Muscle layer of colon (tissue), 2 donors: ENCODE data around the gene FAAP20.

Source experiments
- H3K27ac ChIP-seq: one replicate; pipeline ENCODE4 v1.7.0; 2013; ENCODE audit warnings: low read depth, mild to moderate bottlenecking, low read length, moderate library complexity
- H3K27me3 ChIP-seq, 2 donors: one replicate each; pipeline ENCODE4 v1.7.0; 2013; ENCODE audit warnings: low read length in 2 of 2, mild to moderate bottlenecking in 2 of 2; ENCODE audit not compliant: insufficient read depth in 2 of 2, control insufficient read depth in 1 of 2
- H3K36me3 ChIP-seq: one replicate; pipeline ENCODE4 v1.7.0; 2013; ENCODE audit warnings: mild to moderate bottlenecking, low read length; ENCODE audit not compliant: insufficient read depth
- H3K4me1 ChIP-seq: one replicate; pipeline ENCODE4 v1.7.0; 2013; ENCODE audit warnings: mild to moderate bottlenecking, low read length; ENCODE audit not compliant: insufficient read depth
- H3K4me3 ChIP-seq, 2 donors: one replicate each; pipeline ENCODE4 v1.7.0; 2013; ENCODE audit warnings: low read length in 2 of 2, low read depth in 1 of 2, mild to moderate bottlenecking in 1 of 2, moderate library complexity in 1 of 2
- H3K9ac ChIP-seq: one replicate; pipeline ENCODE4 v1.7.0; 2013; ENCODE audit warnings: low read length
- H3K9me3 ChIP-seq: one replicate; pipeline ENCODE4 v1.7.0; 2013; ENCODE audit warnings: mild to moderate bottlenecking, low read length
- donor health status: abdominal sarcoma.
- donor health status: Adenocarcinoma of cecum.

FAAP20 gene

GRCh38 chr1:2215329-2215728 lies 20.8 kb upstream of the FAAP20 start:
- no peaks in the 10 kb centered on the region for H3K9me3 ChIP-seq
- H3K36me3 ChIP-seq: no peaks in the 10 kb centered on the region
- H3K4me3 ChIP-seq: no peak overlapping the region
- H3K27me3 ChIP-seq: no peaks in the 10 kb centered on the region
- peak overlapping the region; percentile 89 for H3K27ac ChIP-seq
- peaks cover 31% of the 10 kb centered on the region for H3K4me1 ChIP-seq
- no peak overlapping the region for H3K9ac ChIP-seq

DNA sequence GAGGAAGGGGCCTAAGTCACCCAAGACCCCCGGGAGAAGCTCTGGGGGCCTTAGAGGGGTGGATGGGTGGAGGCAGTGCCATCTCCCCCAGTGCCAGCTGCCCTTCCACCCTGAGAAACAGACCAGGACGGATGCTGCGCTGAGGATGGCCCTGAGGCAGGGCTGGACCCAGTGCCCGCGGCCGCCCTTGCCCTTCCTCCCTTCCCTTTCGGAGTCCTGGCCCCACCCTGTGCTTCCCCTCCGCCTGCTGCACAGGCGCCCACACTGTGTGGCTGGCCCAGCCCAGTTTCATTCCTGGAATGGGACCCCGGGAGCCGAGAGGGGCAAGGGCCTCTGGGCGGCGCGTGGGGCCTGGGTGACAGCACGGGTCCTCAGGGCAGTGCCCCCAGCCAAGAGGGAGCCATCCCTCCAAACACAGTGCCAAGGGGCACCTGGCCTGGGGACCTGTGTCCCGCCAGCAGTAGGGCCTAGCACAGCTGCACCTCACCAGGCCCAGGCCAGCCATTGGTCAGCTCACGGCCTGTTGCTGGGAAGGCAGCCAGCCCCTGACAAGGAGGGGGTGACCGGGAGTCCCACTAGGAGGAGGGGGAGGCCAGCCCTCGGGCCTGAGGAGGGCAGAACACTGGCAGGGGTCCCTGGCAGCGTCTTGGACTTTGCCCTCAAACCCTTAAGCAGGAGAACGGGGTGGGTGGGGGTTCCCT lies 20.1 kb upstream of the FAAP20 start:
- Histone ChIP-seq H3K36me3 (no peaks in the 10 kb centered on the region), H3K4me3 (peak overlapping the region in 1 of 2 donors; percentile 16), H3K27me3 (no peaks in the 10 kb centered on the region), H3K27ac (peak overlapping the region; percentile 89), H3K4me1 (peaks cover 31% of the 10 kb centered on the region), H3K9me3 (no peaks in the 10 kb centered on the region), H3K9ac (peak overlapping the region; percentile 83)

- Histone ChIP-seq H3K9ac (peak overlapping the region; percentile 83), H3K4me1 (peaks cover 37% of the 10 kb centered on the region), H3K27ac (peak overlapping the region; percentile 89), H3K4me3 (peak overlapping the region; percentile 16 to 56), H3K9me3 (no peaks in the 10 kb centered on the region), H3K36me3 (no peaks in the 10 kb centered on the region), H3K27me3 (no peaks in the 10 kb centered on the region)
These were observed 19.3 kb upstream of the FAAP20 start for GRCh38 chr1:2213576-2214505.

- Histone ChIP-seq H3K27me3 (no peaks in the 10 kb centered on the region), H3K4me3 (peak overlapping the region; percentile 1 to 56), H3K9ac (peak overlapping the region; percentile 83), H3K27ac (peak overlapping the region; percentile 89), H3K4me1 (peaks cover 47% of the 10 kb centered on the region), H3K36me3 (no peaks in the 10 kb centered on the region), H3K9me3 (no peaks in the 10 kb centered on the region)
These were observed 18.2 kb upstream of the FAAP20 start for GRCh38 chr1:2212532-2213491.

- Histone ChIP-seq H3K9ac (no peak overlapping the region), H3K4me3 (no peak overlapping the region), H3K4me1 (peaks cover 53% of the 10 kb centered on the region), H3K27me3 (no peaks in the 10 kb centered on the region), H3K9me3 (no peaks in the 10 kb centered on the region), H3K27ac (peak overlapping the region; percentile 89), H3K36me3 (no peaks in the 10 kb centered on the region)
These were observed 17.6 kb upstream of the FAAP20 start for GRCh38 chr1:2212274-2212531.

DNA sequence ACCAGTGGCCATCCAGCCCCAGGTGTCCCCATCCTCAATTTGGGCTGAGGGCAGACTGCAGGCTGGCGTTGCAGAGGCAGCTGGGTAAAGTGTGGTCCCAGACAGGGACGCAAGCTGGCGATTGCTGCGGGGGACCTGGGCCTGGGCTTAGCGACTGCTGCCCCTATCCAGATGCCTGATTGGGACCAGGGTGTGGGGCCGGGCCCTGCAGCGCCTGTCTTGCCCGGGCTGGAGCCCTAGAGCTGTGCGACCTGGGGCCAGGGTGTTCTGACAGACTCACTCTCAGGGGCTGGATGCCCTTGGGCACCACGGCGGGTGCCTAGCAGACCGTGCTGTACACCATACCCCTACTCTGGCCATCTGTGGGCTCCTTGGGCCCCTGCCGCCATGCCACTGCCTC lies 16.2 kb upstream of the FAAP20 start:
- H3K4me3 ChIP-seq: no peak overlapping the region
- H3K36me3 ChIP-seq: no peaks in the 10 kb centered on the region
- H3K4me1 ChIP-seq: peaks cover 63% of the 10 kb centered on the region
- no peaks in the 10 kb centered on the region for H3K27me3 ChIP-seq
- H3K27ac ChIP-seq: no peak overlapping the region
- no peak overlapping the region for H3K9ac ChIP-seq
- H3K9me3 ChIP-seq: no peaks in the 10 kb centered on the region

GRCh38 chr1:2210084-2210653 lies 15.6 kb upstream of the FAAP20 start:
- H3K36me3 ChIP-seq: no peaks in the 10 kb centered on the region
- peaks cover 63% of the 10 kb centered on the region for H3K4me1 ChIP-seq
- H3K27me3 ChIP-seq: no peaks in the 10 kb centered on the region
- H3K9me3 ChIP-seq: no peaks in the 10 kb centered on the region
- H3K27ac ChIP-seq: peak overlapping the region; percentile 89
- H3K4me3 ChIP-seq: no peak overlapping the region
- no peak overlapping the region for H3K9ac ChIP-seq

GRCh38 chr1:2209400-2210083 lies 15.0 kb upstream of the FAAP20 start:
- Histone ChIP-seq H3K27me3 (no peaks in the 10 kb centered on the region), H3K9me3 (no peaks in the 10 kb centered on the region), H3K4me3 (no peak overlapping the region), H3K4me1 (peaks cover 57% of the 10 kb centered on the region), H3K36me3 (no peaks in the 10 kb centered on the region), H3K9ac (no peak overlapping the region), H3K27ac (peak overlapping the region; percentile 89)

DNA sequence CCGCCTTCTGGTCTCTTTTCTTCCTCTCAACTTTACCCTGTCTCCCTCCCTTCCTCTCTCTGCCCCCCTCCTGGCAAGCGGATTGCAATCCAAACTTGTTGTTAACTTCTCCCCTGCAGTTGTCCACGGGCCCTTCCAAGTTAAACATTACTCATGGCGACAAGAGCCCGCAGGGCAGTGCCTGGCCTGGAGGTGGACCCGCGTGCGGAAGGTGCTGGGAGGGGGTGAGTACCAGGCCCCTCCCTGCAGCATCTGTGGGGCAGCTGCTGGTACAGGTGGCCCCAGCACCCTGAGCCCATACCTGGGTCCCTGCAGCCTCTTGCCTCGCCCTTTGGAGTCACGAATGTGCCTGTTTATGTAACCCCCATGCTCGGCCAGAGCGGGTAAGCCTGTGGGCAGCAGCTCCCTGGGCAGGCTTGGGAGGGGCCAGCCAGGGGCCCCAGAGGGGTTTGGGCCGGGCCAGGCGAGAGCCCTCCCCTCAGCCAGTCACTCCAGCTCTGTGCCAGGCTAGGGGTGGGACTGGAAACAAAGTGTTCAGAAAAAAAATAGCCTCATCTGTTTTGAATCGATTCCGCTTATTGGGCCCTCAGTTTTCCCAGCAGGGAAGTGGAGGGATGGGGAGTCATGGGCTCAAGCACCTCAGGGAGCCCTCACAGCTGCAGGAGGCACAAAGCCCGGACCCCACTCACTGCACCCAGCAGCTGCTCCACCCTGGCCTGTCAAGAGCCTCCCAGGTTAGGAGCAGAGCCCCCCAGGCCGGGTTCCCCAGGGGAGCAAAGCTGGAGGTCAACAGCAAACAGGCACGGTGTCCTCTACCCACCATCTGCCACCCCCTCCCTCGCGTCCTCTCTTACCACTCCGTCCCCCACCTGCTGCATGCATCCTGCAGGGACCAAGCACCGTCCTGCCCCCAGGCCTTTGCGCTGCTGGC lies 14.0 kb upstream of the FAAP20 start:
- H3K36me3 ChIP-seq: no peaks in the 10 kb centered on the region
- H3K27me3 ChIP-seq: no peaks in the 10 kb centered on the region
- no peaks in the 10 kb centered on the region for H3K9me3 ChIP-seq
- peak overlapping the region; percentile 89 for H3K27ac ChIP-seq
- peaks cover 55% of the 10 kb centered on the region for H3K4me1 ChIP-seq
- no peak overlapping the region for H3K9ac ChIP-seq
- H3K4me3 ChIP-seq: no peak overlapping the region
